WTC11 (cell line): Measurements from ENCODE around the gene SLC41A3.

Experiments used
- CREB1 ChIP-seq: sonication (generic); formaldehyde crosslinking; IDR thresholded peaks from 2 replicates; pipeline ENCODE4 v1.8.0; 2023; ENCODE audit warnings: mild to moderate bottlenecking, missing genetic modification reagents
- ESRRA ChIP-seq: sonication (generic); formaldehyde crosslinking; IDR thresholded peaks from 2 replicates; pipeline ENCODE4 v1.8.1; 2022; ENCODE audit warnings: mild to moderate bottlenecking, missing genetic modification reagents, borderline replicate concordance
- TEAD4 ChIP-seq: sonication (generic); formaldehyde crosslinking; IDR thresholded peaks from 2 replicates; pipeline ENCODE4 v1.8.0; 2022; ENCODE audit warnings: mild to moderate bottlenecking, missing genetic modification reagents
- ZNF219 ChIP-seq: sonication (generic); formaldehyde crosslinking; IDR thresholded peaks from 2 replicates; pipeline ENCODE4 v1.8.0; 2023; ENCODE audit warnings: missing genetic modification reagents, mild to moderate bottlenecking, borderline replicate concordance
- TF ChIP-seq, protein P1 (sequence below): sonication (generic); formaldehyde crosslinking; IDR thresholded peaks from 2 replicates; pipeline ENCODE4 v1.8.0; 2022; ENCODE audit warnings: mild to moderate bottlenecking, missing genetic modification reagents
- TF ChIP-seq, protein P2 (sequence below): fragments of 200-600 bp; IDR thresholded peaks from 2 replicates; pipeline ENCODE4 v1.8.0; 2022; ENCODE audit warnings: antibody characterized with exemption
- TF ChIP-seq, protein P3 (sequence below): sonication (generic); formaldehyde crosslinking; IDR thresholded peaks from 2 replicates; pipeline ENCODE4 v1.8.1; 2023; ENCODE audit warnings: mild to moderate bottlenecking, missing genetic modification reagents, moderate library complexity
- TF ChIP-seq, protein P4 (sequence below): sonication (generic); formaldehyde crosslinking; IDR thresholded peaks from 2 replicates; pipeline ENCODE4 v1.8.0; 2022; ENCODE audit warnings: mild to moderate bottlenecking, missing genetic modification reagents

DNA sequence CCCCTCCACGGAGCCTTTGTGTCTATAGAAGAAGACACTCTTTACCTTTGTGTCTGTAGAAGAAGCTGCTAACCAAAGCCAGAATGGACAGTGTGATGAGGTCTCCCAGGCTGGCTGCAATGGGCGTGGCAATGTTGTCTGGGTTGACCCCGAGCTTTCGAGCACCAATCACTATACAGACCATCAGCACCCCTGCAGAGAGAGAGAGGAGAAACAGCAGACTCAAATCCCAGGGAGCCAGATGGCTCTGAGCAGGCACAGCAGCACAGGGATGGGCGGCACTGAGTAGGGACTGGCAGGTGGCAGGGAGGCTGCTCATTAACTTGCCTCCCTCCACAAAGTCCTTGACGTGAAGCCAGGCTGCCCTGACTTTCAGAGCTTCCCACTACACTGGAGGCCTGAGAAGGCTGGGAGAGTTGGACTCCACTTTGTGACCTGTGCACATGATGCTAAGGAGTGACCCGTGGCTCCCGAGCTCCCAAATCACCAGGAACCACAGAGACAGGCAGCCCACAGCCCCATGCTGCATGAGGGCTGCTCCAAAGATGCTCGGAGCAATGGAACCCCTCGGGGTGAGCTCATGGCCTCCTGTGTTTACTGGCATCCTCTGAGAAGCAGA lies 61.1 kb downstream of the SLC41A3 start:
- TF ChIP-seq TEAD4 (CRISPR knock-in tag) (no peak), CREB1 (CRISPR knock-in tag) (no peak), ZNF219 (CRISPR knock-in tag) (no peak), ESRRA (CRISPR knock-in tag) (no peak)
- TF ChIP-seq, protein P1, sequence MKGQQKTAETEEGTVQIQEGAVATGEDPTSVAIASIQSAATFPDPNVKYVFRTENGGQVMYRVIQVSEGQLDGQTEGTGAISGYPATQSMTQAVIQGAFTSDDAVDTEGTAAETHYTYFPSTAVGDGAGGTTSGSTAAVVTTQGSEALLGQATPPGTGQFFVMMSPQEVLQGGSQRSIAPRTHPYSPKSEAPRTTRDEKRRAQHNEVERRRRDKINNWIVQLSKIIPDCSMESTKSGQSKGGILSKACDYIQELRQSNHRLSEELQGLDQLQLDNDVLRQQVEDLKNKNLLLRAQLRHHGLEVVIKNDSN (CRISPR knock-in tag), result no peak
- TF ChIP-seq, protein P2, sequence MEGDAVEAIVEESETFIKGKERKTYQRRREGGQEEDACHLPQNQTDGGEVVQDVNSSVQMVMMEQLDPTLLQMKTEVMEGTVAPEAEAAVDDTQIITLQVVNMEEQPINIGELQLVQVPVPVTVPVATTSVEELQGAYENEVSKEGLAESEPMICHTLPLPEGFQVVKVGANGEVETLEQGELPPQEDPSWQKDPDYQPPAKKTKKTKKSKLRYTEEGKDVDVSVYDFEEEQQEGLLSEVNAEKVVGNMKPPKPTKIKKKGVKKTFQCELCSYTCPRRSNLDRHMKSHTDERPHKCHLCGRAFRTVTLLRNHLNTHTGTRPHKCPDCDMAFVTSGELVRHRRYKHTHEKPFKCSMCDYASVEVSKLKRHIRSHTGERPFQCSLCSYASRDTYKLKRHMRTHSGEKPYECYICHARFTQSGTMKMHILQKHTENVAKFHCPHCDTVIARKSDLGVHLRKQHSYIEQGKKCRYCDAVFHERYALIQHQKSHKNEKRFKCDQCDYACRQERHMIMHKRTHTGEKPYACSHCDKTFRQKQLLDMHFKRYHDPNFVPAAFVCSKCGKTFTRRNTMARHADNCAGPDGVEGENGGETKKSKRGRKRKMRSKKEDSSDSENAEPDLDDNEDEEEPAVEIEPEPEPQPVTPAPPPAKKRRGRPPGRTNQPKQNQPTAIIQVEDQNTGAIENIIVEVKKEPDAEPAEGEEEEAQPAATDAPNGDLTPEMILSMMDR, result no peak
- TF ChIP-seq, protein P3, sequence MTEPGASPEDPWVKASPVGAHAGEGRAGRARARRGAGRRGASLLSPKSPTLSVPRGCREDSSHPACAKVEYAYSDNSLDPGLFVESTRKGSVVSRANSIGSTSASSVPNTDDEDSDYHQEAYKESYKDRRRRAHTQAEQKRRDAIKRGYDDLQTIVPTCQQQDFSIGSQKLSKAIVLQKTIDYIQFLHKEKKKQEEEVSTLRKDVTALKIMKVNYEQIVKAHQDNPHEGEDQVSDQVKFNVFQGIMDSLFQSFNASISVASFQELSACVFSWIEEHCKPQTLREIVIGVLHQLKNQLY (CRISPR knock-in tag), result no peak
- TF ChIP-seq, protein P4, sequence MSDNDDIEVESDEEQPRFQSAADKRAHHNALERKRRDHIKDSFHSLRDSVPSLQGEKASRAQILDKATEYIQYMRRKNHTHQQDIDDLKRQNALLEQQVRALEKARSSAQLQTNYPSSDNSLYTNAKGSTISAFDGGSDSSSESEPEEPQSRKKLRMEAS (CRISPR knock-in tag), result no peak
